HEK293 (cell line): ENCODE data around the gene HMGXB3.

Experiments
- CTCF ChIA-PET: fragments of 350-600 bp; formaldehyde crosslinking; extraction: SDS; loops from one replicate; lab custom pipeline; 2021; ENCODE audit warnings: antibody characterized with exemption; lab: Yijun Ruan, JAX
- POLR2A ChIA-PET: fragments of 300-600 bp; formaldehyde crosslinking; extraction: SDS; loops from one replicate; lab custom pipeline; 2020; ENCODE audit warnings: antibody characterized with exemption, inconsistent platforms; lab: Yijun Ruan, JAX
- H3K27ac ChIP-seq: fragments of 200-500 bp; sonication (Bioruptor generic); 2 replicates; pipeline ENCODE4 v1.5.1; 2014; ENCODE audit warnings: low read depth, low read length, control low read depth, inconsistent platforms; ENCODE audit errors: extremely low read depth
- H3K36me3 ChIP-seq, 2 experiments: fragments of 200-500 bp in 1 of 2; sonication (Bioruptor generic) in 1 of 2; 1 replicate in 1 of 2; 2 replicates in 1 of 2; pipeline ENCODE4 v1.5.1; 2014 to 2017; ENCODE audit warnings: inconsistent platforms in 2 of 2, low read length in 2 of 2; ENCODE audit not compliant: control insufficient read depth in 2 of 2, insufficient read depth in 1 of 2
- H3K4me1 ChIP-seq: fragments of 200-500 bp; sonication (Bioruptor generic); 2 replicates; pipeline ENCODE4 v1.5.1; 2014; ENCODE audit warnings: mild to moderate bottlenecking, low read length, inconsistent platforms; ENCODE audit not compliant: control insufficient read depth, insufficient read depth
- H3K4me3 ChIP-seq: 2 replicates; pipeline ENCODE4 v1.5.1; 2011; ENCODE audit warnings: low read depth, mild to moderate bottlenecking, control low read depth, low read length, moderate library complexity
- H3K9me3 ChIP-seq: fragments of 200-500 bp; sonication (Bioruptor generic); 2 replicates; pipeline ENCODE4 v1.5.1; 2014; ENCODE audit warnings: low read depth, low read length, inconsistent platforms; ENCODE audit not compliant: control insufficient read depth, insufficient read depth
- EGR2 ChIP-seq: fragments of 450-650 bp; formaldehyde crosslinking; IDR thresholded peaks from 2 replicates; pipeline ENCODE4 v1.5.1; 2016; ENCODE audit warnings: low read depth, missing biosample characterization, missing genetic modification characterization
- HOXD13 ChIP-seq: sonication (generic); formaldehyde crosslinking; IDR thresholded peaks from 2 replicates; pipeline ENCODE4 v1.8.0; 2022; ENCODE audit warnings: missing genetic modification reagents, borderline replicate concordance
- KLF1 ChIP-seq: fragments of 450-650 bp; formaldehyde crosslinking; IDR thresholded peaks from 2 replicates; pipeline ENCODE4 v1.5.1; 2016; ENCODE audit warnings: missing biosample characterization, missing genetic modification characterization
- KLF16 ChIP-seq: fragments of 450-650 bp; formaldehyde crosslinking; IDR thresholded peaks from 2 replicates; pipeline ENCODE4 v1.5.1; 2017; ENCODE audit warnings: missing biosample characterization, missing genetic modification characterization
- KLF9 ChIP-seq: fragments of 450-650 bp; formaldehyde crosslinking; IDR thresholded peaks from 2 replicates; pipeline ENCODE4 v1.5.1; 2016; ENCODE audit warnings: missing biosample characterization, missing genetic modification characterization, low read depth
- MYNN ChIP-seq: fragments of 450-650 bp; formaldehyde crosslinking; IDR thresholded peaks from 2 replicates; pipeline ENCODE4 v1.5.1; 2016; ENCODE audit warnings: missing biosample characterization, missing genetic modification characterization, borderline replicate concordance
- SCRT1 ChIP-seq: fragments of 450-650 bp; formaldehyde crosslinking; IDR thresholded peaks from 2 replicates; pipeline ENCODE4 v1.5.1; 2016; ENCODE audit warnings: missing biosample characterization, missing genetic modification characterization, borderline replicate concordance
- SCRT2 ChIP-seq: fragments of 450-650 bp; formaldehyde crosslinking; IDR thresholded peaks from 2 replicates; pipeline ENCODE4 v1.5.1; 2016; ENCODE audit warnings: missing biosample characterization, missing genetic modification characterization
- SP7 ChIP-seq: fragments of 450-650 bp; formaldehyde crosslinking; IDR thresholded peaks from 2 replicates; pipeline ENCODE4 v1.5.1; 2016; ENCODE audit warnings: missing biosample characterization, missing genetic modification characterization
- ZIC2 ChIP-seq: fragments of 450-650 bp; formaldehyde crosslinking; IDR thresholded peaks from 2 replicates; pipeline ENCODE4 v1.5.1; 2016; ENCODE audit warnings: missing biosample characterization, missing genetic modification characterization
- ZNF169 ChIP-seq: fragments of 450-650 bp; formaldehyde crosslinking; IDR thresholded peaks from 2 replicates; pipeline ENCODE4 v1.5.1; 2016; ENCODE audit warnings: missing biosample characterization, missing genetic modification characterization
- ZNF23 ChIP-seq: fragments of 450-650 bp; formaldehyde crosslinking; IDR thresholded peaks from 2 replicates; pipeline ENCODE4 v1.5.1; 2016; ENCODE audit warnings: missing biosample characterization, missing genetic modification characterization, borderline replicate concordance
- ZNF311 ChIP-seq: fragments of 450-650 bp; formaldehyde crosslinking; IDR thresholded peaks from 2 replicates; pipeline ENCODE4 v1.5.1; 2017; ENCODE audit warnings: missing biosample characterization, missing genetic modification characterization, borderline replicate concordance
- ZNF354C ChIP-seq: fragments of 450-650 bp; formaldehyde crosslinking; IDR thresholded peaks from 2 replicates; pipeline ENCODE4 v1.5.1; 2016; ENCODE audit warnings: missing biosample characterization, missing genetic modification characterization, low read depth, borderline replicate concordance
- ZNF404 ChIP-seq: fragments of 450-650 bp; formaldehyde crosslinking; IDR thresholded peaks from 2 replicates; pipeline ENCODE4 v1.5.1; 2017; ENCODE audit warnings: missing biosample characterization, missing genetic modification characterization
- ZNF416 ChIP-seq: fragments of 450-650 bp; formaldehyde crosslinking; IDR thresholded peaks from 2 replicates; pipeline ENCODE4 v1.5.1; 2016; ENCODE audit warnings: missing biosample characterization, missing genetic modification characterization
- ZNF426 ChIP-seq: fragments of 450-650 bp; formaldehyde crosslinking; IDR thresholded peaks from 2 replicates; pipeline ENCODE4 v1.5.1; 2017; ENCODE audit warnings: missing biosample characterization, missing genetic modification characterization, mild to moderate bottlenecking, inconsistent platforms, moderate library complexity
- ZNF596 ChIP-seq: fragments of 450-650 bp; IDR thresholded peaks from 2 replicates; pipeline ENCODE4 v1.5.0; 2018; ENCODE audit warnings: missing biosample characterization, mild to moderate bottlenecking, missing genetic modification characterization, moderate library complexity
- ZNF626 ChIP-seq: fragments of 450-650 bp; sonication (Bioruptor Pico); formaldehyde crosslinking; IDR thresholded peaks from 2 replicates; pipeline ENCODE4 v1.5.1; 2018; ENCODE audit warnings: missing biosample characterization, missing genetic modification characterization, inconsistent platforms
- ZNF664 ChIP-seq: fragments of 450-650 bp; formaldehyde crosslinking; IDR thresholded peaks from 2 replicates; pipeline ENCODE4 v1.5.1; 2016; ENCODE audit warnings: missing biosample characterization, missing genetic modification characterization
- ZNF707 ChIP-seq: fragments of 450-650 bp; formaldehyde crosslinking; IDR thresholded peaks from 2 replicates; pipeline ENCODE4 v1.5.1; 2016; ENCODE audit warnings: missing biosample characterization, missing genetic modification characterization
- ZNF747 ChIP-seq: fragments of 450-650 bp; formaldehyde crosslinking; IDR thresholded peaks from 2 replicates; pipeline ENCODE4 v1.5.1; 2016; ENCODE audit warnings: missing biosample characterization, missing genetic modification characterization
- ZNF837 ChIP-seq: fragments of 450-650 bp; formaldehyde crosslinking; IDR thresholded peaks from 2 replicates; pipeline ENCODE4 v1.5.1; 2016; ENCODE audit warnings: missing biosample characterization, missing genetic modification characterization
- TF ChIP-seq, protein P1 (sequence below): fragments of 450-650 bp; formaldehyde crosslinking; IDR thresholded peaks from 2 replicates; pipeline ENCODE4 v1.5.1; 2017; ENCODE audit warnings: missing biosample characterization, missing genetic modification characterization
- TF ChIP-seq, protein P2 (sequence below): fragments of 450-650 bp; formaldehyde crosslinking; IDR thresholded peaks from 2 replicates; pipeline ENCODE4 v1.5.1; 2016; ENCODE audit warnings: missing biosample characterization, missing genetic modification characterization
- TF ChIP-seq, protein P3 (sequence below): fragments of 450-650 bp; formaldehyde crosslinking; IDR thresholded peaks from 2 replicates; pipeline ENCODE4 v1.5.1; 2016; ENCODE audit warnings: missing biosample characterization, missing genetic modification characterization
- TF ChIP-seq, protein P4 (sequence below): fragments of 450-650 bp; formaldehyde crosslinking; IDR thresholded peaks from 2 replicates; pipeline ENCODE4 v1.5.1; 2016; ENCODE audit warnings: missing biosample characterization, missing genetic modification characterization

Gene HMGXB3

GRCh38 chr5:150022158-150022531, 21.6 kb downstream of the HMGXB3 start:
- Histone ChIP-seq H3K4me1 (no peaks in the 10 kb centered on the region), H3K27ac (no peak overlapping the region)
- no peak for TF ChIP-seq ZNF837 (tag by site-specific recombination)
- TF ChIP-seq ZNF596: no peak
- no peak for TF ChIP-seq ZNF426 (tag by site-specific recombination)
- no peak for TF ChIP-seq ZNF311
- TF ChIP-seq ZNF707 (tag by site-specific recombination): no peak
- no peak for TF ChIP-seq ZNF404 (tag by site-specific recombination)
- no peak for TF ChIP-seq KLF16 (tag by site-specific recombination)
- no peak for TF ChIP-seq SCRT2 (tag by site-specific recombination)
- TF ChIP-seq ZNF169 (tag by site-specific recombination): no peak
- TF ChIP-seq KLF9 (tag by site-specific recombination): no peak
- TF ChIP-seq HOXD13 (CRISPR knock-in tag): no peak
- no peak for TF ChIP-seq MYNN (tag by site-specific recombination)
- TF ChIP-seq ZNF747: no peak
- TF ChIP-seq SCRT1: no peak
- TF ChIP-seq EGR2 (tag by site-specific recombination): no peak
- TF ChIP-seq SP7 (tag by site-specific recombination): no peak
- no peak for TF ChIP-seq ZNF23 (tag by site-specific recombination)
- no peak for TF ChIP-seq ZNF354C (tag by site-specific recombination)
- TF ChIP-seq, protein P1, sequence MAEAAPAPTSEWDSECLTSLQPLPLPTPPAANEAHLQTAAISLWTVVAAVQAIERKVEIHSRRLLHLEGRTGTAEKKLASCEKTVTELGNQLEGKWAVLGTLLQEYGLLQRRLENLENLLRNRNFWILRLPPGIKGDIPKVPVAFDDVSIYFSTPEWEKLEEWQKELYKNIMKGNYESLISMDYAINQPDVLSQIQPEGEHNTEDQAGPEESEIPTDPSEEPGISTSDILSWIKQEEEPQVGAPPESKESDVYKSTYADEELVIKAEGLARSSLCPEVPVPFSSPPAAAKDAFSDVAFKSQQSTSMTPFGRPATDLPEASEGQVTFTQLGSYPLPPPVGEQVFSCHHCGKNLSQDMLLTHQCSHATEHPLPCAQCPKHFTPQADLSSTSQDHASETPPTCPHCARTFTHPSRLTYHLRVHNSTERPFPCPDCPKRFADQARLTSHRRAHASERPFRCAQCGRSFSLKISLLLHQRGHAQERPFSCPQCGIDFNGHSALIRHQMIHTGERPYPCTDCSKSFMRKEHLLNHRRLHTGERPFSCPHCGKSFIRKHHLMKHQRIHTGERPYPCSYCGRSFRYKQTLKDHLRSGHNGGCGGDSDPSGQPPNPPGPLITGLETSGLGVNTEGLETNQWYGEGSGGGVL: no peak
- TF ChIP-seq, protein P2, sequence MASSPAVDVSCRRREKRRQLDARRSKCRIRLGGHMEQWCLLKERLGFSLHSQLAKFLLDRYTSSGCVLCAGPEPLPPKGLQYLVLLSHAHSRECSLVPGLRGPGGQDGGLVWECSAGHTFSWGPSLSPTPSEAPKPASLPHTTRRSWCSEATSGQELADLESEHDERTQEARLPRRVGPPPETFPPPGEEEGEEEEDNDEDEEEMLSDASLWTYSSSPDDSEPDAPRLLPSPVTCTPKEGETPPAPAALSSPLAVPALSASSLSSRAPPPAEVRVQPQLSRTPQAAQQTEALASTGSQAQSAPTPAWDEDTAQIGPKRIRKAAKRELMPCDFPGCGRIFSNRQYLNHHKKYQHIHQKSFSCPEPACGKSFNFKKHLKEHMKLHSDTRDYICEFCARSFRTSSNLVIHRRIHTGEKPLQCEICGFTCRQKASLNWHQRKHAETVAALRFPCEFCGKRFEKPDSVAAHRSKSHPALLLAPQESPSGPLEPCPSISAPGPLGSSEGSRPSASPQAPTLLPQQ (tag by site-specific recombination): no peak
- TF ChIP-seq, all 188 proteins: peak for 0
- Histone ChIP-seq H3K36me3 (peaks cover 66 to 97% of the 10 kb centered on the region in 2 experiments), H3K9me3 (no peaks in the 10 kb centered on the region), H3K4me3 (no peak overlapping the region)
- ChIA-PET POLR2A (interaction anchor here (0.6 to 1.0 kb wide), 3 partner anchors 12 to 150 kb away, joined by 3 to 10 read pairs (median 4); no protein-coding TSS in a partner anchor), CTCF (interaction anchor here (0.7 to 2.4 kb wide), 5 partner anchors 15 to 188 kb away, joined by 3 to 11 read pairs (median 7); partner anchors contain the start of genes HMGXB3 and TIGD6)

DNA sequence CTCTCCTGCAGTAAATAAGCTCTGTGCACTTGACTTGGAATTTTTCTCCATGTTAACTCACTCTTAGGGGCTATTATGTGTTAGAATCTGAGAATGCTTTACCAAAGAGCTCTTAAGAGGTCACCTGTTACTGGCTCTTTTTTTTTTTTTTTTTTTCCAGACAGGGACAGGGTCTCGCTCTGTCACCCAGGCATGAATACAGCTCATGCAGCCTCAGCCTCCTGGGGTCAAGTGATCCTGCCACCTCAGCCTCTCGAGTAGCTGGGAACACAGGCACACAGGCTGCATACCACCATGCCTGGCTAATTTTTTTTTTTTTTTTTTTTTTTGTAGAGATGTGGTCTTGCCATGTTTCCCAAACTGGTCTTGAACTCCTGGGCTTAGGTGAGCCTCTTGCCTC, 22.1 kb downstream of the HMGXB3 start:
- Histone ChIP-seq H3K4me1 (no peaks in the 10 kb centered on the region), H3K36me3 (peaks cover 71 to 97% of the 10 kb centered on the region in 2 experiments)
- TF ChIP-seq ZIC2 (no peak), SCRT2 (tag by site-specific recombination) (peak; percentile 50), ZNF626 (tag by site-specific recombination) (no peak), ZNF416 (tag by site-specific recombination) (no peak), ZNF664 (tag by site-specific recombination) (no peak), KLF1 (tag by site-specific recombination) (no peak)
- TF ChIP-seq, protein P3, sequence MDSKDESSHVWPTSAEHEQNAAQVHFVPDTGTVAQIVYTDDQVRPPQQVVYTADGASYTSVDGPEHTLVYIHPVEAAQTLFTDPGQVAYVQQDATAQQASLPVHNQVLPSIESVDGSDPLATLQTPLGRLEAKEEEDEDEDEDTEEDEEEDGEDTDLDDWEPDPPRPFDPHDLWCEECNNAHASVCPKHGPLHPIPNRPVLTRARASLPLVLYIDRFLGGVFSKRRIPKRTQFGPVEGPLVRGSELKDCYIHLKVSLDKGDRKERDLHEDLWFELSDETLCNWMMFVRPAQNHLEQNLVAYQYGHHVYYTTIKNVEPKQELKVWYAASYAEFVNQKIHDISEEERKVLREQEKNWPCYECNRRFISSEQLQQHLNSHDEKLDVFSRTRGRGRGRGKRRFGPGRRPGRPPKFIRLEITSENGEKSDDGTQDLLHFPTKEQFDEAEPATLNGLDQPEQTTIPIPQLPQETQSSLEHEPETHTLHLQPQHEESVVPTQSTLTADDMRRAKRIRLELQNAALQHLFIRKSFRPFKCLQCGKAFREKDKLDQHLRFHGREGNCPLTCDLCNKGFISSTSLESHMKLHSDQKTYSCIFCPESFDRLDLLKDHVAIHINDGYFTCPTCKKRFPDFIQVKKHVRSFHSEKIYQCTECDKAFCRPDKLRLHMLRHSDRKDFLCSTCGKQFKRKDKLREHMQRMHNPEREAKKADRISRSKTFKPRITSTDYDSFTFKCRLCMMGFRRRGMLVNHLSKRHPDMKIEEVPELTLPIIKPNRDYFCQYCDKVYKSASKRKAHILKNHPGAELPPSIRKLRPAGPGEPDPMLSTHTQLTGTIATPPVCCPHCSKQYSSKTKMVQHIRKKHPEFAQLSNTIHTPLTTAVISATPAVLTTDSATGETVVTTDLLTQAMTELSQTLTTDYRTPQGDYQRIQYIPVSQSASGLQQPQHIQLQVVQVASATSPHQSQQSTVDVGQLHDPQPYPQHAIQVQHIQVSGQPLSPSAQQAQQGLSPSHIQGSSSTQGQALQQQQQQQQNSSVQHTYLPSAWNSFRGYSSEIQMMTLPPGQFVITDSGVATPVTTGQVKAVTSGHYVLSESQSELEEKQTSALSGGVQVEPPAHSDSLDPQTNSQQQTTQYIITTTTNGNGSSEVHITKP (tag by site-specific recombination): no peak
- TF ChIP-seq, protein P4, sequence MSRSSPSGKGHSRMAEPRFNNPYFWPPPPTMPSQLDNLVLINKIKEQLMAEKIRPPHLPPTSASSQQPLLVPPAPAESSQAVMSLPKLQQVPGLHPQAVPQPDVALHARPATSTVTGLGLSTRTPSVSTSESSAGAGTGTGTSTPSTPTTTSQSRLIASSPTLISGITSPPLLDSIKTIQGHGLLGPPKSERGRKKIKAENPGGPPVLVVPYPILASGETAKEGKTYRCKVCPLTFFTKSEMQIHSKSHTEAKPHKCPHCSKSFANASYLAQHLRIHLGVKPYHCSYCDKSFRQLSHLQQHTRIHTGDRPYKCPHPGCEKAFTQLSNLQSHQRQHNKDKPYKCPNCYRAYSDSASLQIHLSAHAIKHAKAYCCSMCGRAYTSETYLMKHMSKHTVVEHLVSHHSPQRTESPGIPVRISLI (tag by site-specific recombination): peak; percentile 66; the same call in 1 of the 2 replicates
- TF ChIP-seq, all 188 proteins: peak for 2
- POLR2A ChIA-PET: interaction anchor here (0.6 to 1.0 kb wide), 4 partner anchors 12 to 149 kb away, joined by 3 to 10 read pairs (median 4); no protein-coding TSS in a partner anchor
- no peak overlapping the region for H3K27ac ChIP-seq
- no peak overlapping the region for H3K4me3 ChIP-seq
- CTCF ChIA-PET: interaction anchor here (1.1 to 2.4 kb wide), 3 partner anchors 16 to 188 kb away, joined by 5 to 11 read pairs (median 7); no protein-coding TSS in a partner anchor
- no peaks in the 10 kb centered on the region for H3K9me3 ChIP-seq
